ENCODE data around the gene RABGGTA.

RABGGTA gene

GRCh38 chr14:24266344-24267244, 4.8 kb downstream of the RABGGTA start:
- TF ChIP-seq CTCF (IDR thresholded peaks at IDR 0.05): no peak
- H3K36me3 ChIP-seq (ENCODE audit: control insufficient read depth, insufficient read depth, low read length): no peaks in the 10 kb centered on the region
- H3K9me3 ChIP-seq (ENCODE audit: control insufficient read depth, low read length): no peaks in the 10 kb centered on the region

GRCh38 chr14:24264298-24264697, 7.1 kb downstream of the RABGGTA start:
- H3K4me1 ChIP-seq: no peaks in the 10 kb centered on the region
- no peaks in the 10 kb centered on the region for H3K27me3 ChIP-seq (ENCODE audit: control insufficient read depth, insufficient read depth, low read length)
- H3K9me3 ChIP-seq (ENCODE audit: control insufficient read depth, low read length): no peaks in the 10 kb centered on the region
- no peak overlapping the region for H3K27ac ChIP-seq
- H3K9ac ChIP-seq: no peak overlapping the region
- no peak for TF ChIP-seq CTCF (IDR thresholded peaks at IDR 0.05)
- no peak overlapping the region for H3K4me2 ChIP-seq (ENCODE audit: low read length)
- H3K36me3 ChIP-seq (ENCODE audit: control insufficient read depth, insufficient read depth, low read length): no peaks in the 10 kb centered on the region
- H2AFZ ChIP-seq: no peak overlapping the region
- no peaks in the 10 kb centered on the region for H3K79me2 ChIP-seq
- H3K4me3 ChIP-seq (ENCODE audit: low read depth, low read length): no peak overlapping the region

More at GRCh38 chr14:24266344-24267244, 4.8 kb downstream of the RABGGTA start:
- no peak overlapping the region for H3K4me3 ChIP-seq (ENCODE audit: low read depth, low read length)
- H3K4me2 ChIP-seq (ENCODE audit: low read length): no peak overlapping the region
- H3K4me1 ChIP-seq: peaks cover 5% of the 10 kb centered on the region
- no peaks in the 10 kb centered on the region for H3K27me3 ChIP-seq (ENCODE audit: control insufficient read depth, insufficient read depth, low read length)
- no peak overlapping the region for H3K9ac ChIP-seq
- no peaks in the 10 kb centered on the region for H3K79me2 ChIP-seq
- H3K27ac ChIP-seq: no peak overlapping the region
- H2AFZ ChIP-seq: no peak overlapping the region

GRCh38 chr14:24263848-24264247, 7.5 kb downstream of the RABGGTA start:
- Histone ChIP-seq H3K36me3 (ENCODE audit: control insufficient read depth, insufficient read depth, low read length) (no peaks in the 10 kb centered on the region), H3K79me2 (no peaks in the 10 kb centered on the region), H3K4me1 (no peaks in the 10 kb centered on the region), H3K4me2 (ENCODE audit: low read length) (no peak overlapping the region), H3K4me3 (ENCODE audit: low read depth, low read length) (no peak overlapping the region), H3K27me3 (ENCODE audit: control insufficient read depth, insufficient read depth, low read length) (no peaks in the 10 kb centered on the region), H3K27ac (no peak overlapping the region), H3K9me3 (ENCODE audit: control insufficient read depth, low read length) (no peaks in the 10 kb centered on the region), H3K9ac (no peak overlapping the region), H2AFZ (no peak overlapping the region)
- no peak for TF ChIP-seq CTCF (IDR thresholded peaks at IDR 0.05)

- no peaks in the 10 kb centered on the region for H3K9me3 ChIP-seq (ENCODE audit: control insufficient read depth, low read length)
- no peaks in the 10 kb centered on the region for H3K27me3 ChIP-seq (ENCODE audit: control insufficient read depth, insufficient read depth, low read length)
- H3K36me3 ChIP-seq (ENCODE audit: control insufficient read depth, insufficient read depth, low read length): no peaks in the 10 kb centered on the region
- no peak within 1 kb of the TSS for H3K27ac ChIP-seq
- no peak within 1 kb of the TSS for H3K4me3 ChIP-seq (ENCODE audit: low read depth, low read length)
- no peak within 1 kb of the TSS for H2AFZ ChIP-seq
- H3K4me2 ChIP-seq (ENCODE audit: low read length): no peak within 1 kb of the TSS
- no peaks in the 10 kb centered on the region for H3K79me2 ChIP-seq
- H3K4me1 ChIP-seq: no peaks in the 10 kb centered on the region
- no peak for TF ChIP-seq CTCF (IDR thresholded peaks at IDR 0.05)
- no peak within 1 kb of the TSS for H3K9ac ChIP-seq
Observed at GRCh38 chr14:24262821-24263733, 8.3 kb downstream of the RABGGTA start, which contains the start of gene TGM1. Gene TGM1, minus strand, starts transcription at chr14:24263177. Its CDS starts 825 bp downstream, at chr14:24262352.
